Duodenal mucosa (tissue), 2 donors: ENCODE data around the gene STIL.

ENCODE experiments used
- H3K27ac ChIP-seq: one replicate; pipeline ENCODE4 v1.7.0; 2013; ENCODE audit warnings: low read depth, low read length
- H3K27me3 ChIP-seq, 2 donors: one replicate each; pipeline ENCODE4 v1.7.0; 2013; ENCODE audit warnings: low read length in 2 of 2, control low read depth in 1 of 2; ENCODE audit not compliant: insufficient read depth in 2 of 2, control insufficient read depth in 1 of 2
- H3K36me3 ChIP-seq, 2 donors: one replicate each; pipeline ENCODE4 v1.7.0; 2013; ENCODE audit warnings: low read length in 2 of 2, control low read depth in 1 of 2; ENCODE audit not compliant: insufficient read depth in 2 of 2, control insufficient read depth in 1 of 2
- H3K4me1 ChIP-seq, 2 donors: one replicate each; pipeline ENCODE4 v1.7.0; 2013; ENCODE audit warnings: low read length in 2 of 2, control low read depth in 1 of 2; ENCODE audit not compliant: insufficient read depth in 2 of 2, control insufficient read depth in 1 of 2
- H3K4me3 ChIP-seq, 2 donors: one replicate each; pipeline ENCODE4 v1.7.0; 2013; ENCODE audit warnings: low read length in 2 of 2, low read depth in 1 of 2
- H3K9ac ChIP-seq, 2 donors: one replicate each; pipeline ENCODE4 v1.7.0; 2013; ENCODE audit warnings: low read length in 2 of 2, low read depth in 1 of 2
- H3K9me3 ChIP-seq, 2 donors: one replicate each; pipeline ENCODE4 v1.7.0; 2013; ENCODE audit warnings: low read length in 2 of 2, control low read depth in 1 of 2; ENCODE audit not compliant: control insufficient read depth in 1 of 2

Gene STIL

DNA sequence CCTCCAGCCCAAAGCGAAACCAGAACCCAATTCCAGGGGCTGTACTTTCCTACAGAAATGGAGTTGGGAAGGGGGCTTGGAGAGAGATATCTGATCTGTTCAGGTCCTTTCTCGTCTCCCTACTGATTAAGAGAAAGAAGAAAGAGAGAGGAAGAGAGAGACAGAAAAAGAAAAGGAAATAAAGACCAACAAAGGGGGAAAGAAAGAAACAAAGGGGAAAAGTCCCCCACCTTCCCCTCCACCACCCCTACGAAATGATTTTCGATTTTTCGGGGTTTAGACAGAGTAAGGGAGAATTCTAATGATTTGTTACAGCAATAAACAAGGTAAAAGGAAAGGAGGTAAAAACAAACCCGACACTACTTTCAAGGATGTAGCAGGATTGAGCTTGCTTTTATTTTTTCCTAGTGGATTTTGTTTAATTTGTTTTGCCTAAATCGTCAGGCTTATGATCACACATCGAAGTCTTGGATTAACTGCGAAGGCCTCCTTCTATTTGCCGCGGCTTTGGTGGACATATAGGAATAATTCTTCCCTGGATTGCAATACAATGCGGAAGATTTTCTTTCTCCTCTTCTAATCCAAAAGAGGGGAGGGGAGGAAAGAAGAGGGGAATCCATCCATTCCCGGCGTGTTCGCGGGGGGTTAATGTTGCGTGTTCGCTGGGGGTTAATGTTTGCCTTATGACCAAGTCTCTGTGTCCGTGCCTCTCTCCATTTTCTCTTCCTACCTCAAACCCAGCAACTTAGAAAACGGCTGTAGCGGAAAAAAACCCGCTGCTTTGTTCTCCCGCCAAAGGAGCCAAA lies 83.9 kb downstream of the STIL start:
- no peak overlapping the region for H3K9ac ChIP-seq
- H3K27me3 ChIP-seq, result peaks cover 84 to 90% of the 10 kb centered on the region in 2 donors

DNA sequence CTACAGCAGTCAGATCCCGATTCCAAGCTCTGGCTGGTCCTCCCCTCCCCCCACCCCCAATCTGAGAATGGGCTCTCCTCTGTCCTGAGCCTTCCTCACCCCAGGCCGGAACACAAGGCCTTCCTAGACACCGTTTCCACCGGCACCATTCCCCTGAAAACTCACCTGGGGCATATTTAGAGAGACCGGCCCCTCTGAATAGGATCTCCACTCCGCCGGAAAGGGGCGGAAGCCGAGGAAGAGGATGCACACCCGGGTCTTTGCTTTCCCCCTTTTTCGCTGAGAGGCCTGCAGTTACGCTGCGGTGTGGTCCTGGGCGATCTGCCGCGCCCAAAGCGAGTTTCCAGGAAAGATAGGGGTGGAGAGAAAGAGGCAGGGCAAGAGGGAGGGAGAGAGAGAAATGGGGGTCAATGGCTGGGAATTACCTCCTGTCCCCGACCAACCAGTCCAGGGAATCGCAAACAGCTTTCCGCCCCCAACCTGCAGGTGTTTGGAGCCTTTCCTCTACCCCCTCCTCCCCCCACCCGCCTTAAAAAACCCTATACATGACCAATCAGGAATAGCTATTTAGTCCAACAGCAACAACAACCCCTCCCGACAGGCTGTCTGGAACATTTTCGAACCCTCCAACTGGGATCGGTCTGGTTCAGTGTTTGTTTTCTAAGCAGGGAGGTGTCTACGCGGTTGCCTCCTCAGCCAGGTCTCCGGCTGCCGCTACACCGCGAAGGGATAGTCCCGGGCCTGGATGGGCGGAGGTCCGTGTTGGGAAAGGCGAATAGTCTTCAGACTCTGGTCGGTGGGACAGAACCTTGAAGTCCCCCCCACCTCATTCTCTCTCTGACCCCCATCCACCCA lies 84.7 kb downstream of the STIL start:
- Histone ChIP-seq H3K4me1 (peaks cover 12 to 16% of the 10 kb centered on the region in 2 donors), H3K27me3 (peaks cover 90 to 93% of the 10 kb centered on the region in 2 donors), H3K27ac (no peak overlapping the region)

More for the DNA sequence above, 83.9 kb downstream of the STIL start:
- Histone ChIP-seq H3K36me3 (no peaks in the 10 kb centered on the region), H3K4me3 (peak overlapping the region; percentile 8 to 36), H3K9me3 (no peaks in the 10 kb centered on the region), H3K27ac (no peak overlapping the region), H3K4me1 (peaks cover 8 to 16% of the 10 kb centered on the region in 2 donors)

GRCh38 chr1:47228644-47229030 lies 85.3 kb downstream of the STIL start:
- no peaks in the 10 kb centered on the region for H3K36me3 ChIP-seq
- no peaks in the 10 kb centered on the region for H3K9me3 ChIP-seq
- H3K4me1 ChIP-seq, result peaks cover 12 to 16% of the 10 kb centered on the region in 2 donors
- no peak overlapping the region for H3K27ac ChIP-seq
- H3K27me3 ChIP-seq, result peaks cover 90 to 93% of the 10 kb centered on the region in 2 donors
- no peak overlapping the region for H3K4me3 ChIP-seq
- no peak overlapping the region for H3K9ac ChIP-seq

More for the DNA sequence above, 84.7 kb downstream of the STIL start:
- Histone ChIP-seq H3K9ac (no peak overlapping the region), H3K4me3 (peak overlapping the region; percentile 8 to 16), H3K36me3 (no peaks in the 10 kb centered on the region), H3K9me3 (no peaks in the 10 kb centered on the region)

DNA sequence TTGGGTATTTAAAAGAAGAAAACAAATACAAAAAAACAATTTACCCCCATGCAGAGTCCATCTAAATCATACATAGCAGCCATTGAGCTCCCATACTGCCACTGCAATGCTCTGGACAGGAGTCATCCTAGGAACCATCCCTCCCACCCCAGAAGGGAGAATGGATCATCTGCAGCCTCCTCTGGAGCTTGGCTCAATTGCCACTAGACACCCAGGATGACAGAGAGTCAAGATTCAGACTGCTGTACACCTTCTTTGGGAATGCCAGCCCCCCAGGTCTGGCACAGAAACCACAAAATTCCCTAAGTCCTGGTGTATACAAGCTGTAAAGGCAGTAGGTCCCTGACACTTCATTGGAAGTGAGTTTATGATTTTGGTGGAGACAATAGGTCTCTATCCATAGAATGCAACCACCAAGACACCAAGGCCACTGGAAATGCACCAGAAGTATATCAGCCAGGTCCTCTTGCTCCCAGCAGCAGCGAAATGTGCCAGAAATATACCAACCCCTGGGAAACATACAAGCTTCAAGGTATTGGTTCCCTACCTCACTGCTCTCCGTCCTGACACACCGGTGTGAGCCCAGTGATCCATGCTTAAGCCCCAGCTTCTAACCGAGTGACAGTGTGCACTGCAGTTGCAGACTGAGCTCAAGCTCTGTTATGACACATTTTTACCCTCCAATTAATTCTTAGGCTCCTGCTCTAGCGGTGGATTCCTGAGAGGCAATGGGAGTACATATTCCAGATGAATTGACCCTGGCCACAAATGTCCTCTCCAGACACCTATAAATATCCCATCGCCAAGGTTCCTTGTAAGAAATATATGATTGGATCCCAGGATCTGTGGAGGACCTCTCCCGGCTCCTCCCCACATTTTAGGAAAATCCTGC lies 86.4 kb downstream of the STIL start:
- peaks cover 86 to 93% of the 10 kb centered on the region in 2 donors for H3K27me3 ChIP-seq
- no peaks in the 10 kb centered on the region for H3K36me3 ChIP-seq
- H3K27ac ChIP-seq, result no peak overlapping the region
- H3K4me1 ChIP-seq, result peaks cover 12 to 16% of the 10 kb centered on the region in 2 donors
- H3K9ac ChIP-seq, result no peak overlapping the region
- no peaks in the 10 kb centered on the region for H3K9me3 ChIP-seq
- H3K4me3 ChIP-seq, result no peak overlapping the region

GRCh38 chr1:47226839-47227215 lies 87.1 kb downstream of the STIL start:
- H3K9me3 ChIP-seq, result no peaks in the 10 kb centered on the region
- H3K4me3 ChIP-seq, result no peak overlapping the region
- no peak overlapping the region for H3K27ac ChIP-seq
- H3K9ac ChIP-seq, result no peak overlapping the region
- H3K36me3 ChIP-seq, result no peaks in the 10 kb centered on the region
- H3K27me3 ChIP-seq, result peaks cover 89 to 95% of the 10 kb centered on the region in 2 donors
- peaks cover 12 to 16% of the 10 kb centered on the region in 2 donors for H3K4me1 ChIP-seq

- Histone ChIP-seq H3K36me3 (no peaks in the 10 kb centered on the region), H3K27ac (no peak overlapping the region), H3K27me3 (peaks cover 86 to 94% of the 10 kb centered on the region in 2 donors), H3K9me3 (no peaks in the 10 kb centered on the region), H3K4me1 (peaks cover 6 to 12% of the 10 kb centered on the region in 2 donors), H3K9ac (no peak overlapping the region), H3K4me3 (no peak overlapping the region)
Observed at GRCh38 chr1:47226121-47226838, 87.7 kb downstream of the STIL start.

- Histone ChIP-seq H3K36me3 (no peaks in the 10 kb centered on the region), H3K4me1 (peaks cover 5 to 11% of the 10 kb centered on the region in 2 donors), H3K9ac (no peak overlapping the region), H3K4me3 (no peak overlapping the region), H3K27me3 (peaks cover 79 to 88% of the 10 kb centered on the region in 2 donors), H3K9me3 (no peaks in the 10 kb centered on the region), H3K27ac (no peak overlapping the region)
Observed at GRCh38 chr1:47225430-47226100, 88.4 kb downstream of the STIL start.

DNA sequence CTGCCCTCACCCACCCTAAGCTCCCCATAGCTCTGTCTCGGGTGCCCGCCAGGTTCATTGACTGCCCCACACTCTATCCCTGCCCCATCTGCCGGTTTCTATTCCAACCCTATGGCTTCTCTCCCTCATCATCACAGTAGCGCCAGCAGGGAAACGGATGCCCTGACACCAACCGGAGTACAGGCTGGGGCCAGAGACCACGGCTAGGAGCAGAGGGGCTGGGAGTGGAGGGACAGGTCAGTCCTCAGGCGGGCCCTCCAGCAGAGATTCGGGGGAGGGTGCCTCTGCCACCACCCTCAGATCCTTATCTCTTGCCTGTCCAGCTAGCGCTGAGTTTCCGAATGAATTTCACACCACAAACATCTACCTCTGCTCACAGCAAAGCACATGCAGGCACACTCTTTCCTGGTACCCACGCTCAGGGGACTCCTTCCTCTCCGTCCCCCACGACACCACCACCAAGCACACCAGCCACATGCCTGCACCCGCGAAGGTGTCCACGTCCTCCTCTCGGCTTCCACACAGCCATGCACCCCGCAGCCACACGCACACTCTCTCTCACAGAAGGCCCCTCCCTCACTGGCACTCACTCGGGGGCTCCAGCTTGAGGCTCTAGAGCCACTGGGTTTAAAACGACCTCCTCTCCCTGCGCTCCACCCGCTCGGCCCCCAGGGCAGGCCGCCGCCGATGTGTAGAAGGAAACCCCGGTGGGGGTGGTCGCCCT lies 89.1 kb downstream of the STIL start:
- Histone ChIP-seq H3K36me3 (no peaks in the 10 kb centered on the region), H3K9ac (no peak overlapping the region), H3K4me1 (peaks cover 5 to 11% of the 10 kb centered on the region in 2 donors), H3K27ac (no peak overlapping the region), H3K27me3 (peaks cover 72 to 81% of the 10 kb centered on the region in 2 donors), H3K9me3 (no peaks in the 10 kb centered on the region), H3K4me3 (peak overlapping the region in 1 of 2 donors; percentile 32)
